ENCODE measurements around the gene LTBP1. TPM values are rescaled to one million over a fixed set of nuclear protein-coding genes. Genes with fewer than 3 reads are reported as not detected.

LTBP1 gene
- total RNA-seq, 2 experiments from 2014 or later, result 0.18 TPM; not detected in 1

GRCh38 chr2:33373986-33374385, 427.2 kb downstream of the LTBP1 start:
- CTCF ChIA-PET, result no interaction called here
- DNase-seq (no peak), ATAC-seq (no peak)
- H3K36me3 Mint-ChIP-seq (ENCODE audit: low read depth), result no peaks in the 10 kb centered on the region
- no peak for TF ChIP-seq CTCF (IDR thresholded peaks at IDR 0.05)
- intact Hi-C loops (cut with micrococcal nuclease), result loop anchor here (5.0 kb wide), 1 partner anchor 162 kb away; no protein-coding TSS in a partner anchor
- no peak overlapping the region for H3K4me3 Mint-ChIP-seq
- H3K27ac Mint-ChIP-seq, result no peak overlapping the region
- no peaks in the 10 kb centered on the region for H3K4me1 Mint-ChIP-seq (ENCODE audit: low read depth)
- H3K27me3 Mint-ChIP-seq, result no peaks in the 10 kb centered on the region
- no peaks in the 10 kb centered on the region for H3K9me3 Mint-ChIP-seq
- POLR2A ChIA-PET, result no interaction called here

GRCh38 chr2:33375054-33375453, 428.3 kb downstream of the LTBP1 start:
- intact Hi-C loops (cut with micrococcal nuclease), result no loop called here

GRCh38 chr2:33377048-33377447, 430.3 kb downstream of the LTBP1 start:
- no peak for TF ChIP-seq CTCF (IDR thresholded peaks at IDR 0.05)
- H3K27ac Mint-ChIP-seq, result no peak overlapping the region
- DNase-seq (no peak), ATAC-seq (no peak)
- H3K4me3 Mint-ChIP-seq, result no peak overlapping the region
- intact Hi-C loops (cut with micrococcal nuclease), result no loop called here
- no peaks in the 10 kb centered on the region for H3K36me3 Mint-ChIP-seq (ENCODE audit: low read depth)
- H3K9me3 Mint-ChIP-seq, result no peaks in the 10 kb centered on the region
- CTCF ChIA-PET, result interaction anchor here (1.2 kb wide), 1 partner anchor 20 kb away, joined by 4 read pairs; no protein-coding TSS in a partner anchor
- no peaks in the 10 kb centered on the region for H3K4me1 Mint-ChIP-seq (ENCODE audit: low read depth)
- no peaks in the 10 kb centered on the region for H3K27me3 Mint-ChIP-seq
- POLR2A ChIA-PET, result no interaction called here

More at GRCh38 chr2:33375054-33375453, 428.3 kb downstream of the LTBP1 start:
- Mint-ChIP-seq H3K36me3 (ENCODE audit: low read depth) (no peaks in the 10 kb centered on the region), H3K9me3 (no peaks in the 10 kb centered on the region), H3K27ac (no peak overlapping the region), H3K27me3 (no peaks in the 10 kb centered on the region), H3K4me3 (no peak overlapping the region), H3K4me1 (ENCODE audit: low read depth) (no peaks in the 10 kb centered on the region)
- ChIA-PET CTCF (interaction anchor here (0.7 kb wide), 1 partner anchor 32 kb away, joined by 3 read pairs; no protein-coding TSS in a partner anchor), POLR2A (no interaction called here)
- ATAC-seq (no peak), DNase-seq (no peak)
- no peak for TF ChIP-seq CTCF (IDR thresholded peaks at IDR 0.05)

GRCh38 chr2:33378556-33379210, 431.9 kb downstream of the LTBP1 start:
- DNase-seq, result no peak
- H3K4me3 Mint-ChIP-seq, result no peak overlapping the region
- POLR2A ChIA-PET, result no interaction called here
- H3K4me1 Mint-ChIP-seq (ENCODE audit: low read depth), result no peaks in the 10 kb centered on the region
- peaks cover 5% of the 10 kb centered on the region for H3K27me3 Mint-ChIP-seq
- no peaks in the 10 kb centered on the region for H3K36me3 Mint-ChIP-seq (ENCODE audit: low read depth)
- CTCF ChIA-PET, result interaction anchor here (1.2 to 2.1 kb wide), 4 partner anchors 12 to 659 kb away, joined by 3 to 7 read pairs (median 6); no protein-coding TSS in a partner anchor
- H3K27ac Mint-ChIP-seq, result no peak overlapping the region
- intact Hi-C loops (cut with micrococcal nuclease), result no loop called here
- TF ChIP-seq CTCF (IDR thresholded peaks at IDR 0.05), result no peak
- no peak for ATAC-seq
- H3K9me3 Mint-ChIP-seq, result no peaks in the 10 kb centered on the region

- POLR2A ChIA-PET, result no interaction called here
- no peaks in the 10 kb centered on the region for H3K9me3 Mint-ChIP-seq
- H3K4me1 Mint-ChIP-seq (ENCODE audit: low read depth), result no peaks in the 10 kb centered on the region
- peaks cover 5% of the 10 kb centered on the region for H3K27me3 Mint-ChIP-seq
- TF ChIP-seq CTCF (IDR thresholded peaks at IDR 0.05), result peak; percentile 70
- DNase-seq, result no peak
- no peaks in the 10 kb centered on the region for H3K36me3 Mint-ChIP-seq (ENCODE audit: low read depth)
- no peak overlapping the region for H3K4me3 Mint-ChIP-seq
- no peak for ATAC-seq
- intact Hi-C loops (cut with micrococcal nuclease), result no loop called here
- H3K27ac Mint-ChIP-seq, result no peak overlapping the region
- CTCF ChIA-PET, result interaction anchor here (0.7 to 3.1 kb wide), 15 partner anchors 8 to 660 kb away, joined by 3 to 13 read pairs (median 4); no protein-coding TSS in a partner anchor
Measured at GRCh38 chr2:33380001-33380609, 433.4 kb downstream of the LTBP1 start.
